ENCODE measurements around the gene CHD3. TPM values are rescaled to one million over a fixed set of nuclear protein-coding genes. Genes with fewer than 3 reads are reported as not detected.

CHD3 gene
- polyA plus RNA-seq, 1 of the 3 experiments (the other 2 are of a cell fraction) = 56.2 TPM

DNA sequence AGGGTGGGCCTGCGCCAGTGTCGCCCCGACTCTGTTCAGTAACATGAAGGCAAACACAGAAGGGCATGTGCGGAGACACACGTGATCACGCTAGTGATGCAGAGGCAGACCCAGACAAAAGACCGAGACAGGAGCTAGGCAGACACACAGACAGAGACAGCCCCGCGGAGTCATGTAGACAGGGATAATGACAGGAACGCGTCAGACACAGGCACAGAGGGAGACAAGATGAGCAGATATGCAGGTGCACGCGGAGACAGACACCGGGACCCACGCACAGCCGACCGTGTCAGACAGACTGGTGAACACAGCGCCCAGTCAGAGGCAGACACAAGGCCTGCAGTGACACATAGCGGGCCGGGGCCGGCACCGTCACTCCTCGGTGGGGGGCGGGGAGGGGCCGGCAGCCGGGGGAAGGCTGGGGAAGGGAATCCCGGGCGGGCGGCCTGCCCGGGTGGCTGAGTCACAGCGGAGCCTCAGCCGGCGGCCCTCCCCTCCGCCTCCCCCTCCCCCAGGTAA, 47.1 kb upstream of the CHD3 start (continued):
- TF ChIP-seq MXI1 (IDR thresholded peaks at IDR 0.05; ENCODE audit: low read depth, low read length) (peak; percentile 80; the same call in 1 of the 2 replicates), POLR2AphosphoS5 (IDR thresholded peaks at IDR 0.05; ENCODE audit: low read depth, low read length) (no peak; the same call in 1 of the 2 replicates), NRF1 (IDR thresholded peaks at IDR 0.05; ENCODE audit: low read depth, low read length) (no peak), RAD21 (IDR thresholded peaks at IDR 0.05; ENCODE audit: low read length) (peak; percentile 35; the same call in 1 of the 2 replicates), RFX5 (IDR thresholded peaks at IDR 0.05; ENCODE audit: low read length) (no peak), GATA2 (CRISPR knock-in tag; IDR thresholded peaks at IDR 0.05) (peak; percentile 54; the same call in 1 of the 2 replicates), TAF1 (IDR thresholded peaks at IDR 0.05; ENCODE audit: borderline replicate concordance, low read depth, low read length) (no peak), TCF12 (IDR thresholded peaks at IDR 0.05) (peak; percentile 34; the same call in 1 of the 2 replicates)
- TF ChIP-seq, protein P1, sequence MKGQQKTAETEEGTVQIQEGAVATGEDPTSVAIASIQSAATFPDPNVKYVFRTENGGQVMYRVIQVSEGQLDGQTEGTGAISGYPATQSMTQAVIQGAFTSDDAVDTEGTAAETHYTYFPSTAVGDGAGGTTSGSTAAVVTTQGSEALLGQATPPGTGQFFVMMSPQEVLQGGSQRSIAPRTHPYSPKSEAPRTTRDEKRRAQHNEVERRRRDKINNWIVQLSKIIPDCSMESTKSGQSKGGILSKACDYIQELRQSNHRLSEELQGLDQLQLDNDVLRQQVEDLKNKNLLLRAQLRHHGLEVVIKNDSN (IDR thresholded peaks at IDR 0.05; ENCODE audit: borderline replicate concordance, low read depth) = peak; percentile 63; the same call in 1 of the 2 replicates
- TF ChIP-seq, protein P2, sequence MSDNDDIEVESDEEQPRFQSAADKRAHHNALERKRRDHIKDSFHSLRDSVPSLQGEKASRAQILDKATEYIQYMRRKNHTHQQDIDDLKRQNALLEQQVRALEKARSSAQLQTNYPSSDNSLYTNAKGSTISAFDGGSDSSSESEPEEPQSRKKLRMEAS (IDR thresholded peaks at IDR 0.05; ENCODE audit: low read depth) = 0 out of 2 replicates have a peak, but pooled peaks have one; percentile 37

DNA sequence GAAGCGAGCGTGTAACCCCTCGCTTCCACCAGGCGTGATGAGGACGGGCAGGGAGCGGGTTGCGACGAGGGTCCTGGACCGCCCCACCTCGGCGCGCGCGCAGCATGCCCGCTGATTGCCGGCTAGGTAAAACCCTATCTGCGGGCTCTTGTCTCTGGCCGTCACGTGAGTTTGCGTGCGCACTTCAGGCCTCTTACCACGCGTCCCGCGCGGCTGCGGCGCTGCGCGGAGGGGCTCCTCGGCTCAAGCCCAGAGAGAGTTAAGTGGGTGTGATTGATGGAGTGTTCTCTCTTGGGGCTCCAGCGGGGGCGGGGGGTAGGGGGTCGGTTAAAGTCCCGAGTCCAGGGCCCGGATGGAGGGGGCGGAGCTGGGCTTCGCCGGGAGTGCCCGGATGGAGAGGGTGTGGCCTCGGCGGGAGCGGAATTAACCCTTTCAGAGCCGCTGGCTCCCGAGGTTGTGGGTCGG, 46.6 kb upstream of the CHD3 start:
- 0% methylated on average over 10 of the region's 46 CpGs for WGBS (ENCODE audit: low lambda C conversion rate)
- TF ChIP-seq, protein P1 (IDR thresholded peaks at IDR 0.05; ENCODE audit: borderline replicate concordance, low read depth) = peak; percentile 72
- TF ChIP-seq NRF1 (IDR thresholded peaks at IDR 0.05; ENCODE audit: low read depth, low read length) = 0 out of 2 replicates have a peak, but pooled peaks have one; percentile 27
- TF ChIP-seq EZH2phosphoT487 (IDR thresholded peaks at IDR 0.05; ENCODE audit: borderline replicate concordance, low read depth) = no peak
- TF ChIP-seq RCOR1 (IDR thresholded peaks at IDR 0.05; ENCODE audit: low read length) = no peak
- no peak for TF ChIP-seq GABPA (IDR thresholded peaks at IDR 0.05; ENCODE audit: low read depth)
- TF ChIP-seq TAF1 (IDR thresholded peaks at IDR 0.05; ENCODE audit: borderline replicate concordance, low read depth, low read length) = peak; percentile 22; the same call in 1 of the 2 replicates
- TF ChIP-seq, protein P2 (IDR thresholded peaks at IDR 0.05; ENCODE audit: low read depth) = no peak
- TF ChIP-seq, protein P3, sequence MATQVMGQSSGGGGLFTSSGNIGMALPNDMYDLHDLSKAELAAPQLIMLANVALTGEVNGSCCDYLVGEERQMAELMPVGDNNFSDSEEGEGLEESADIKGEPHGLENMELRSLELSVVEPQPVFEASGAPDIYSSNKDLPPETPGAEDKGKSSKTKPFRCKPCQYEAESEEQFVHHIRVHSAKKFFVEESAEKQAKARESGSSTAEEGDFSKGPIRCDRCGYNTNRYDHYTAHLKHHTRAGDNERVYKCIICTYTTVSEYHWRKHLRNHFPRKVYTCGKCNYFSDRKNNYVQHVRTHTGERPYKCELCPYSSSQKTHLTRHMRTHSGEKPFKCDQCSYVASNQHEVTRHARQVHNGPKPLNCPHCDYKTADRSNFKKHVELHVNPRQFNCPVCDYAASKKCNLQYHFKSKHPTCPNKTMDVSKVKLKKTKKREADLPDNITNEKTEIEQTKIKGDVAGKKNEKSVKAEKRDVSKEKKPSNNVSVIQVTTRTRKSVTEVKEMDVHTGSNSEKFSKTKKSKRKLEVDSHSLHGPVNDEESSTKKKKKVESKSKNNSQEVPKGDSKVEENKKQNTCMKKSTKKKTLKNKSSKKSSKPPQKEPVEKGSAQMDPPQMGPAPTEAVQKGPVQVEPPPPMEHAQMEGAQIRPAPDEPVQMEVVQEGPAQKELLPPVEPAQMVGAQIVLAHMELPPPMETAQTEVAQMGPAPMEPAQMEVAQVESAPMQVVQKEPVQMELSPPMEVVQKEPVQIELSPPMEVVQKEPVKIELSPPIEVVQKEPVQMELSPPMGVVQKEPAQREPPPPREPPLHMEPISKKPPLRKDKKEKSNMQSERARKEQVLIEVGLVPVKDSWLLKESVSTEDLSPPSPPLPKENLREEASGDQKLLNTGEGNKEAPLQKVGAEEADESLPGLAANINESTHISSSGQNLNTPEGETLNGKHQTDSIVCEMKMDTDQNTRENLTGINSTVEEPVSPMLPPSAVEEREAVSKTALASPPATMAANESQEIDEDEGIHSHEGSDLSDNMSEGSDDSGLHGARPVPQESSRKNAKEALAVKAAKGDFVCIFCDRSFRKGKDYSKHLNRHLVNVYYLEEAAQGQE (IDR thresholded peaks at IDR 0.05; ENCODE audit: low read depth, low read length) = 0 out of 2 replicates have a peak, but pooled peaks have one; percentile 2
- peaks cover 36 to 45% of the 10 kb centered on the region in 2 experiments for H3K4me1 ChIP-seq (ENCODE audit: control insufficient read depth in 1 of 2, insufficient read depth in 2 of 2, low read depth in 1 of 2, low read length in 1 of 2)
- ChIA-PET CTCF (interaction anchor here (0.9 to 2.1 kb wide), 5 partner anchors 17 to 200 kb away, joined by 4 to 6 read pairs (median 5); no protein-coding TSS in a partner anchor), POLR2A (interaction anchor here (0.7 to 2.2 kb wide), 5 partner anchors 9 to 155 kb away, joined by 3 to 9 read pairs (median 4); partner anchors contain the start of genes CHD3, CYB5D1, KDM6B and NAA38)
- H4K20me1 ChIP-seq (ENCODE audit: insufficient read depth) = peaks cover 46% of the 10 kb centered on the region
- peak; percentile 94 for DNase-seq
- peak overlapping the region; percentile 99 for H3K9ac ChIP-seq
- peak overlapping the region; percentile 66 to 67 for H3K4me3 ChIP-seq (ENCODE audit: low read depth in 2 of 2, low read length in 1 of 2)
- H2AFZ ChIP-seq (ENCODE audit: low read depth) = peak overlapping the region; percentile 42; the same call in 1 of the 2 replicates
- H3K27me3 ChIP-seq (ENCODE audit: insufficient read depth) = no peaks in the 10 kb centered on the region
- H3F3A ChIP-seq (replicated peaks; ENCODE audit: insufficient read depth) = peaks cover 44% of the 10 kb centered on the region
- H3K79me2 ChIP-seq (ENCODE audit: insufficient read depth) = peaks cover 71% of the 10 kb centered on the region
- H3K27ac ChIP-seq (ENCODE audit: low read depth in 2 of 2, low read length in 1 of 2) = peak overlapping the region; percentile 95 to 100
- H3K4me2 ChIP-seq = peak overlapping the region; percentile 92
- H3K9me3 ChIP-seq = no peaks in the 10 kb centered on the region
- H3K36me3 ChIP-seq (replicated peaks in 1 of 2; ENCODE audit: control insufficient read depth in 1 of 2, insufficient read depth in 2 of 2, low read length in 1 of 2) = peaks cover 8 to 26% of the 10 kb centered on the region in 2 experiments
- H3K9me2 ChIP-seq = no peaks in the 10 kb centered on the region

Data from SK-N-SH (cell line).